ENCODE data around the gene SH3PXD2A.

The SH3PXD2A gene

DNA sequence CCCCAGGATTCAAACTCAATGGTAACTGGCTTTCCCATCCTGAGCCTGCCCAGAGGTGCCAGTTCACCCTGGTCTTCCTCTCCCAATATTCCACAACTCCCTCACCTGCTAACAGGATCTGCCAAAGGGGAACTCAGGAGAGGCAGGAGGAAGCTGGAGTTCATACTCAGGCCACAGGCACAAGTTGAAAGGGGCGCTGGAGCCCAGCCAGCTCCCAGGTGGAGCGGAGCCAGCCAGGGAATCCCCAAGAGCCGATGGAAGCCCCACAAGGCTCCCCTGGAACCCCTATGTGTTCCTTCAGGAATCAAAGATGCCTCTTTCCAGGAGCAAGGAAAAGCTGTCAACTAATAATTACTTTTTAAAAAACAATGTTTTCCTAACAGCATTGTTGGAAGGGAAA is 63.5 kb downstream of the SH3PXD2A start:
- TF ChIP-seq, protein P1, sequence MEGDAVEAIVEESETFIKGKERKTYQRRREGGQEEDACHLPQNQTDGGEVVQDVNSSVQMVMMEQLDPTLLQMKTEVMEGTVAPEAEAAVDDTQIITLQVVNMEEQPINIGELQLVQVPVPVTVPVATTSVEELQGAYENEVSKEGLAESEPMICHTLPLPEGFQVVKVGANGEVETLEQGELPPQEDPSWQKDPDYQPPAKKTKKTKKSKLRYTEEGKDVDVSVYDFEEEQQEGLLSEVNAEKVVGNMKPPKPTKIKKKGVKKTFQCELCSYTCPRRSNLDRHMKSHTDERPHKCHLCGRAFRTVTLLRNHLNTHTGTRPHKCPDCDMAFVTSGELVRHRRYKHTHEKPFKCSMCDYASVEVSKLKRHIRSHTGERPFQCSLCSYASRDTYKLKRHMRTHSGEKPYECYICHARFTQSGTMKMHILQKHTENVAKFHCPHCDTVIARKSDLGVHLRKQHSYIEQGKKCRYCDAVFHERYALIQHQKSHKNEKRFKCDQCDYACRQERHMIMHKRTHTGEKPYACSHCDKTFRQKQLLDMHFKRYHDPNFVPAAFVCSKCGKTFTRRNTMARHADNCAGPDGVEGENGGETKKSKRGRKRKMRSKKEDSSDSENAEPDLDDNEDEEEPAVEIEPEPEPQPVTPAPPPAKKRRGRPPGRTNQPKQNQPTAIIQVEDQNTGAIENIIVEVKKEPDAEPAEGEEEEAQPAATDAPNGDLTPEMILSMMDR (IDR thresholded peaks at IDR 0.05; ENCODE audit: low read depth, low read length), result no peak
- H3K4me3 ChIP-seq (replicated peaks in 1 of 2; ENCODE audit: low read depth in 2 of 2, low read length in 2 of 2), result no peak overlapping the region
- DNase-seq (ENCODE audit: low read depth in 2 of 2), result no peak

DNA sequence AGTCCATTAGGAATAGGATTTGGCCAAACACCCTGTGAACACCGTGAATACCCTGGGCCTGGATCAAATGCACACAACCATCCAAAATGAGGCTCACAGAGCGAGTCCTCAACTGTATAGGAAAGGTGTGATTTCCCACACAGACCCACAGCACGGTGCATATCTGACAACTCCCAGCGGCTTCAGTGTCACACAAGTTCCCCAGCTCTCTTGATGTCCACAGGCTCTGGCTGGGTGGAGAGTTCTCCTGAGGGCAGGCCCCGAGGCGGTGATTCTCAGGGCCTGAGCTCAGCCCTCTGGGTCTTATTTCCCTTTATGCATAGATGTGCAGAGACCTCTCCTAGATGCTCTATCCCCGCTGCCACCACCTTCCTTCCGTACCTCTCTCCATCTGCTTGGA is 64.1 kb downstream of the SH3PXD2A start:
- TF ChIP-seq, protein P1 (IDR thresholded peaks at IDR 0.05; ENCODE audit: low read depth, low read length), result no peak
- DNase-seq (ENCODE audit: low read depth in 2 of 2), result no peak
- H3K4me3 ChIP-seq (replicated peaks in 1 of 2; ENCODE audit: low read depth in 2 of 2, low read length in 2 of 2), result no peak overlapping the region

DNA sequence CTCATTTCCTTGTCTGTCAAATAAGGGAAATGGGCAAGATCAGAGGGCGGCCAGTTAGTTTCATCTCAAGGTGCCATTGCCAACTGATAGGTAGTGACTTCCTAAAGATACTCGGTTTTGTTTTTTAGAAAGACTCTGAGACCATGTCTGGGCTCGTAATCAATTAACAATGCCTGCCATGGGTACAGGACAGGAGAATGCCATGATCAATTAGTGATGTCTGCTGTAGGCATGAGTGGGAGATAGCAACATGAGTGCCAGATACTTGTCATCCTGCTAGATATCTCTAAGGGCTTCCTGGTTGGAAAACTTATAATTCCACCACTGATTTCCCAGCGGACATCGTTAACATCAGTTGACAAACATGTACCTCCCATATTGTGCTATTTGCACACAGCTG is 64.8 kb downstream of the SH3PXD2A start:
- H3K4me3 ChIP-seq (replicated peaks in 1 of 2; ENCODE audit: low read depth in 2 of 2, low read length in 2 of 2), result no peak overlapping the region
- TF ChIP-seq, protein P1 (IDR thresholded peaks at IDR 0.05; ENCODE audit: low read depth, low read length), result no peak
- DNase-seq (ENCODE audit: low read depth in 2 of 2), result no peak

DNA sequence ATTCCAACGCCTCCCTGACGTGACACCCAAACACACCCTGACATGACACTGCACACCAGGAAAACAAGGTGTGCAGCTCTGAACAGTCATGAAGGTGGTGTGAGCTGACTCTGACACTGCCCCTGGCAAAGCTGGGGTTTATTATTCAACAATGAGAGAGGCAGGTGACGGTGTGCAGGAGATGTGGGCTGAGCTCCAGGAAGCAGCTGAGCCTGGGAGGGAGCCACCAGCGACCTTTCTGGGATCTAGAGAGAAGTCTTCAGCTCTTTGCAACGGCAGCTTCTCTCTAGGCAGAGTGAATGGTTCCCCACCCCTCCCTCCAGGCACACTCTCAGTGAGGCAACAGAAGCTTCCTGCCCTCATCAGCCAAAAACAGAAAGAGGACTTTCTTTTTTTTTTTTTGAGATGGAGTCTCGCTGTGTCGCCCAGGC is 65.6 kb downstream of the SH3PXD2A start:
- no peak for DNase-seq (ENCODE audit: low read depth in 2 of 2)
- H3K4me3 ChIP-seq (replicated peaks in 1 of 2; ENCODE audit: low read depth in 2 of 2, low read length in 2 of 2), result no peak overlapping the region
- TF ChIP-seq, protein P1 (IDR thresholded peaks at IDR 0.05; ENCODE audit: low read depth, low read length), result no peak

DNA sequence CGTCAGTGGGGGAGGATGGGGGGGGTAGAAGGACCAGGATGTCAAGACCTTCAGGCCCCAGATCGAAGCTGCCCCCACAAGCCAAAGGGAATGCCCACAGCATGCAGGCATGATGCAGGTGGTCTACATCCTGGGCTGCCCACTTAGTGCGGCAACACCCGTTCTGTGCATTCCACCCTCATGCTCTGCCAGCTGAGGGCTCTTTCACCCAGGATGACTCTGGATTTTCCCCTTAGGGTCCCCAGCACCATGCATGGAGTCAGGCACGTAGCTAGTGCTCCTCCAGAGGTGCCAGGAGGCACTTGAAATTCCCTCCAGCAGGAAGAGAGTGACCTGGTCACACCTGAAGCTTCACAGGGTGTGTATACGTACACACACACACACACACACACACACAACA is 66.2 kb downstream of the SH3PXD2A start:
- DNase-seq (ENCODE audit: low read depth in 2 of 2), result no peak
- TF ChIP-seq, protein P1 (IDR thresholded peaks at IDR 0.05; ENCODE audit: low read depth, low read length), result no peak
- H3K4me3 ChIP-seq (replicated peaks in 1 of 2; ENCODE audit: low read depth in 2 of 2, low read length in 2 of 2), result no peak overlapping the region

DNA sequence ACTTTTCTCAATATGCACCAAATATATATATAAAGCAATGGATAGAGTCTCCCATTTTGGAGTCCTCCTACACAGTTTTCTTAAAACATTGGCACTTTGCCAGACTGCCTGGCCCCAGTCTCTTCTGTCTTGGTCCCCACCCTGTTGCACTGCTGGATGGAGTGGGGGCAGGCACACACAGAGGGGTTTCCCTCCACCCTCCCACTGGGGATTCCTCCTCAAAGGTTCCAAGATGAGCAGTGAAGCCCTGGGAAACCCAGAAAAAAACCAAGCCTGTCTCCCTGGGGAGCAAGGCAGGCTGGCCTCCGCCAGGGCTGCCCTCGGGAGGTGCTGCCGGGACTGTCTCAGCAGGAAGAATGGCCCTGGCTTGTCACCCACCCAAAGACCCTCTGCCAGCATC is 68.0 kb downstream of the SH3PXD2A start:
- TF ChIP-seq, protein P1 (IDR thresholded peaks at IDR 0.05; ENCODE audit: low read depth, low read length), result no peak
- no peak for DNase-seq (ENCODE audit: low read depth in 2 of 2)
- H3K4me3 ChIP-seq (replicated peaks in 1 of 2; ENCODE audit: low read depth in 2 of 2, low read length in 2 of 2), result no peak overlapping the region

DNA sequence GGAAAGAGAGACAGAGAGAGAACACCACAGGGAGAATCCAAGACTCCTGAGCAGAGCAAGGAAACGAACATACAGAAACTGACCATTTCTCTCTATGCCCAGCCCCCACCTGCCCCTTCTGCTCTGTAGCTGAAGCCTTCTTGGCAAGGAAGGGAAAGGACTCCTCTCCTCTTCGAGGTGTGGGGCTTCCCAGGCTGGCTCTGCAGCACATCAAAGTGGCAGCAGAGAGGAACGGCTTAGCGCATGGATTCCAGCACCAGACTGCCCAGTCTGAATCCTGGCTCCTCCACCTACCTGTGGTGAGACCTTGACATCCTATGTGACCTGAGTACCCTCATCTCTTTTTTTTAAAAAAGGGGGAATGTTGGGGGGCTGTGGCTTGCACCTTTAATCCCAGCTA is 69.4 kb downstream of the SH3PXD2A start:
- no peak overlapping the region for H3K4me3 ChIP-seq (replicated peaks in 1 of 2; ENCODE audit: low read depth in 2 of 2, low read length in 2 of 2)
- no peak for DNase-seq (ENCODE audit: low read depth in 2 of 2)

More for the DNA sequence above, 69.4 kb downstream of the SH3PXD2A start:
- TF ChIP-seq, protein P1 (IDR thresholded peaks at IDR 0.05; ENCODE audit: low read depth, low read length), result no peak

Measured in cardiac fibroblast (primary cell).